K562 (cell line): ENCODE measurements around the gene SLC25A17. TPM values are rescaled to one million over a fixed set of nuclear protein-coding genes. Genes with fewer than 3 reads are reported as not detected.
A peak's percentile ranks its signal among the peaks of the same experiment; 100 is the strongest.

Experiments used
- ATF1 ChIP-seq, 2 experiments: fragments of 450-650 bp in 1 of 2; IDR thresholded peaks; 2 replicates each; pipeline ENCODE4 v1.6.1; 2016; ENCODE audit warnings: missing compliant biosample characterization in 1 of 2, missing genetic modification characterization in 1 of 2
- CBX3 ChIP-seq, 2 experiments: IDR thresholded peaks; 1 replicate in 1 of 2; 2 replicates in 1 of 2; pipeline ENCODE4 v1.6.1; 2012; ENCODE audit warnings: inconsistent platforms in 2 of 2, low read length in 2 of 2, borderline replicate concordance in 1 of 2, control low read depth in 1 of 2
- HDAC1 ChIP-seq, 2 experiments: fragments of 450-650 bp; IDR thresholded peaks; 2 replicates each; pipeline ENCODE4 v1.6.1; 2016 to 2017; ENCODE audit warnings: inconsistent platforms in 1 of 2, mild to moderate bottlenecking in 1 of 2, moderate library complexity in 1 of 2
- KHSRP ChIP-seq: fragments of 450-650 bp; IDR thresholded peaks from 2 replicates; pipeline ENCODE4 v1.6.1; 2017
- RAD51 ChIP-seq: fragments of 450-650 bp; IDR thresholded peaks from 2 replicates; pipeline ENCODE4 v1.7.1; 2016; ENCODE audit warnings: low read depth, mild to moderate bottlenecking, borderline replicate concordance
- SIX5 ChIP-seq, 2 experiments: IDR thresholded peaks; 2 replicates each; pipeline ENCODE4 v1.6.1; 2011; ENCODE audit warnings: low read length in 2 of 2, borderline replicate concordance in 1 of 2, low read depth in 1 of 2, mild to moderate bottlenecking in 1 of 2, moderate library complexity in 1 of 2; ENCODE audit not compliant: insufficient read depth in 1 of 2
- TAF1 ChIP-seq: IDR thresholded peaks from 2 replicates; pipeline ENCODE4 v1.6.1; 2011; ENCODE audit warnings: mild to moderate bottlenecking, low read length, moderate library complexity; ENCODE audit not compliant: insufficient read depth, control insufficient read depth, severe bottlenecking; ENCODE audit errors: extremely low read depth
- TEAD1 ChIP-seq, 2 experiments: fragments of 450-650 bp in 1 of 2; sonication (generic) in 1 of 2; formaldehyde crosslinking; IDR thresholded peaks; 2 replicates each; pipeline versions ENCODE4 v1.4.0 to v1.8.0; 2020 to 2022; ENCODE audit warnings: mild to moderate bottlenecking in 2 of 2, missing genetic modification reagents in 1 of 2
- ZNF785 ChIP-seq: fragments of 250-450 bp; sonication (Bioruptor Pico); IDR thresholded peaks from 2 replicates; pipeline ENCODE4 v1.4.0; 2020; ENCODE audit warnings: mild to moderate bottlenecking
- polyA plus RNA-seq, 8 experiments: library from polyadenylated mRNA; depleted of rRNA in 4 of 8; stranded (reverse) in 5 of 8; unstranded in 3 of 8; fragments of >200 nt; fragmentation: Nextera tagmentation in 2 of 8; fragmentation: Illumina TruSeq in 1 of 8; extraction: Ambion mirVana in 2 of 8; extraction: Trizol in 1 of 8; gene quantifications; 2 replicates each; pipeline versions ENCODE4 v1.2.1 to v1.2.3, GENCODE V29; 2011 to 2014; ENCODE audit warnings: inconsistent platforms in 1 of 8, missing spikeins in 1 of 8
- total RNA-seq, 7 experiments: library from RNA; depleted of rRNA in 6 of 7; stranded (reverse); fragments of >200 nt in 6 of 7; fragmentation: Illumina TruSeq in 2 of 7; extraction: Trizol in 2 of 7; gene quantifications; 2 replicates each; pipeline versions ENCODE4 v1.2.1 to v1.2.3, GENCODE V29; 2011 to 2021; ENCODE audit warnings: low replicate concordance in 1 of 7
- TF ChIP-seq, protein P1 (sequence below): fragments of 450-650 bp; IDR thresholded peaks from 2 replicates; pipeline ENCODE4 v1.6.1; 2018; ENCODE audit not compliant: partially characterized antibody
- TF ChIP-seq, protein P2 (sequence below): sonication (generic); formaldehyde crosslinking; IDR thresholded peaks from 2 replicates; pipeline ENCODE4 v1.8.1; 2023; ENCODE audit warnings: mild to moderate bottlenecking, missing genetic modification reagents
- TF ChIP-seq, protein P3 (sequence below): IDR thresholded peaks from 2 replicates; pipeline ENCODE4 v1.6.1; 2012; ENCODE audit warnings: low read depth, low read length, improper control_type of control experiment, borderline replicate concordance
- TF ChIP-seq, protein P4 (sequence below), 3 experiments: fragments of 200-800 bp in 1 of 3; fragments of 250-450 bp in 1 of 3; fragments of 450-650 bp in 1 of 3; sonication (Bioruptor Pico) in 1 of 3; sonication (Bioruptor generic) in 1 of 3; formaldehyde crosslinking in 1 of 3; IDR thresholded peaks; 2 replicates each; pipeline versions ENCODE4 v1.6.1 to v1.8.0; 2016 to 2022; ENCODE audit warnings: mild to moderate bottlenecking in 2 of 3, missing genetic modification characterization in 2 of 3, missing compliant biosample characterization in 1 of 3, moderate library complexity in 1 of 3

Gene SLC25A17
- total and polyA plus RNA-seq, 9 of the 15 experiments (the other 6 are each of a cell fraction or from before 2014, with no cell fraction given) = 32.6 to 136 (median 56.2) TPM

DNA sequence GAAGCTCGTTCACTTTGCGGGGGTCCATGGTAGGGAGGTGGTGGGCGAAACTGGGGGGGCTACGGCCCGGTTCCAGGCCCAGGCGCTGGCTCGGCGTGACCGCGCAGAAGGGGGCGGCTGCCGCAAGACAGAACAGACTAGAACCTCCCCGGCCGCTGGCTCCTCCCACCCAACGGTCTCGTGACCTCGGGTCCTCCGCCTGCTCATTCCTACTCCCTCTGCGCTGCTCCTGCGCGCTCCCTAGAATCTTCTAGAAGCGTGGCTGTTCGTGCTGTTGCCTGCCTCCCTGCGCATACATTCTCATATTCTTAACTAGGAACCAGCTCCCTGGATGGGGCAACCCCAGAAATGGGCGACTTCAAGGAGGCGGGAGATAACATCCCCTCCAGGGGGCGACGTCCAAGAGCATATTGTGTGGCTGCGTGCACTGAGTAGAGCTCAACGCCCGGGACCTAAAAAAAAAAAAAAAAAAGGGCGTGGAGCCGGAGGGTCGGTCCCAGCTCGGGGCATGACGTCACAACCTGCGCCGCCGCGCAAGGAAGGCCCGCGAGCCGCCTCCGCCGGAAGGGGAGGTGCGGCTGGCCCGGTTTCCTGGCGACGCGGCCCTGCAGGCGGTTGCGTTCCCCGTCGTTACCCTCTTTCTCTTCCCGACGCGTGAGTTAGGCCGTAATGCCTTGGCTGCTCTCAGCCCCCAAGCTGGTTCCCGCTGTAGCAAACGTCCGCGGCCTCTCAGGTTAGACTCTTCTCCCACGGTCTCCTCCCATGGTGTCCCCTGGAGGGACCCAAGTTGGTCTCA lies 37.6 kb upstream of the SLC25A17 start, which contains the start of the genes ST13 and XPNPEP3 (continued):
- TF ChIP-seq TAF1 (peak; percentile 62), RAD51 (peak; percentile 82), KHSRP (peak; percentile 73), SIX5 (IDR thresholded peaks at IDR 0.05; ENCODE audit: borderline replicate concordance in 1 of 2, insufficient read depth in 1 of 2, low read depth in 1 of 2, low read length in 2 of 2) (0 out of 4 replicates have a peak, but pooled peaks of 1 of the 2 experiments have one; percentile 4), ZNF785 (CRISPR knock-in tag) (no peak), CBX3 (IDR thresholded peaks at IDR 0.05; ENCODE audit: borderline replicate concordance in 1 of 2, low read length in 2 of 2) (no peak), HDAC1 (IDR thresholded peaks at IDR 0.05) (peak in 1 of 2 experiments; percentile 76; a peak in 2 of 4 replicates), ATF1 (CRISPR knock-in tag; IDR thresholded peaks at IDR 0.05) (peak; percentile 81), ATF1 (tag; IDR thresholded peaks at IDR 0.05) (peak; percentile 99), TEAD1 (CRISPR knock-in tag; IDR thresholded peaks at IDR 0.05) (0 out of 4 replicates have a peak, but pooled peaks of 1 of the 2 experiments have one; percentile 46)
- TF ChIP-seq, protein P1, sequence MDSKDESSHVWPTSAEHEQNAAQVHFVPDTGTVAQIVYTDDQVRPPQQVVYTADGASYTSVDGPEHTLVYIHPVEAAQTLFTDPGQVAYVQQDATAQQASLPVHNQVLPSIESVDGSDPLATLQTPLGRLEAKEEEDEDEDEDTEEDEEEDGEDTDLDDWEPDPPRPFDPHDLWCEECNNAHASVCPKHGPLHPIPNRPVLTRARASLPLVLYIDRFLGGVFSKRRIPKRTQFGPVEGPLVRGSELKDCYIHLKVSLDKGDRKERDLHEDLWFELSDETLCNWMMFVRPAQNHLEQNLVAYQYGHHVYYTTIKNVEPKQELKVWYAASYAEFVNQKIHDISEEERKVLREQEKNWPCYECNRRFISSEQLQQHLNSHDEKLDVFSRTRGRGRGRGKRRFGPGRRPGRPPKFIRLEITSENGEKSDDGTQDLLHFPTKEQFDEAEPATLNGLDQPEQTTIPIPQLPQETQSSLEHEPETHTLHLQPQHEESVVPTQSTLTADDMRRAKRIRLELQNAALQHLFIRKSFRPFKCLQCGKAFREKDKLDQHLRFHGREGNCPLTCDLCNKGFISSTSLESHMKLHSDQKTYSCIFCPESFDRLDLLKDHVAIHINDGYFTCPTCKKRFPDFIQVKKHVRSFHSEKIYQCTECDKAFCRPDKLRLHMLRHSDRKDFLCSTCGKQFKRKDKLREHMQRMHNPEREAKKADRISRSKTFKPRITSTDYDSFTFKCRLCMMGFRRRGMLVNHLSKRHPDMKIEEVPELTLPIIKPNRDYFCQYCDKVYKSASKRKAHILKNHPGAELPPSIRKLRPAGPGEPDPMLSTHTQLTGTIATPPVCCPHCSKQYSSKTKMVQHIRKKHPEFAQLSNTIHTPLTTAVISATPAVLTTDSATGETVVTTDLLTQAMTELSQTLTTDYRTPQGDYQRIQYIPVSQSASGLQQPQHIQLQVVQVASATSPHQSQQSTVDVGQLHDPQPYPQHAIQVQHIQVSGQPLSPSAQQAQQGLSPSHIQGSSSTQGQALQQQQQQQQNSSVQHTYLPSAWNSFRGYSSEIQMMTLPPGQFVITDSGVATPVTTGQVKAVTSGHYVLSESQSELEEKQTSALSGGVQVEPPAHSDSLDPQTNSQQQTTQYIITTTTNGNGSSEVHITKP = no peak
- TF ChIP-seq, protein P2, sequence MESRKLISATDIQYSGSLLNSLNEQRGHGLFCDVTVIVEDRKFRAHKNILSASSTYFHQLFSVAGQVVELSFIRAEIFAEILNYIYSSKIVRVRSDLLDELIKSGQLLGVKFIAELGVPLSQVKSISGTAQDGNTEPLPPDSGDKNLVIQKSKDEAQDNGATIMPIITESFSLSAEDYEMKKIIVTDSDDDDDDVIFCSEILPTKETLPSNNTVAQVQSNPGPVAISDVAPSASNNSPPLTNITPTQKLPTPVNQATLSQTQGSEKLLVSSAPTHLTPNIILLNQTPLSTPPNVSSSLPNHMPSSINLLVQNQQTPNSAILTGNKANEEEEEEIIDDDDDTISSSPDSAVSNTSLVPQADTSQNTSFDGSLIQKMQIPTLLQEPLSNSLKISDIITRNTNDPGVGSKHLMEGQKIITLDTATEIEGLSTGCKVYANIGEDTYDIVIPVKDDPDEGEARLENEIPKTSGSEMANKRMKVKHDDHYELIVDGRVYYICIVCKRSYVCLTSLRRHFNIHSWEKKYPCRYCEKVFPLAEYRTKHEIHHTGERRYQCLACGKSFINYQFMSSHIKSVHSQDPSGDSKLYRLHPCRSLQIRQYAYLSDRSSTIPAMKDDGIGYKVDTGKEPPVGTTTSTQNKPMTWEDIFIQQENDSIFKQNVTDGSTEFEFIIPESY = no peak
- TF ChIP-seq, protein P3, sequence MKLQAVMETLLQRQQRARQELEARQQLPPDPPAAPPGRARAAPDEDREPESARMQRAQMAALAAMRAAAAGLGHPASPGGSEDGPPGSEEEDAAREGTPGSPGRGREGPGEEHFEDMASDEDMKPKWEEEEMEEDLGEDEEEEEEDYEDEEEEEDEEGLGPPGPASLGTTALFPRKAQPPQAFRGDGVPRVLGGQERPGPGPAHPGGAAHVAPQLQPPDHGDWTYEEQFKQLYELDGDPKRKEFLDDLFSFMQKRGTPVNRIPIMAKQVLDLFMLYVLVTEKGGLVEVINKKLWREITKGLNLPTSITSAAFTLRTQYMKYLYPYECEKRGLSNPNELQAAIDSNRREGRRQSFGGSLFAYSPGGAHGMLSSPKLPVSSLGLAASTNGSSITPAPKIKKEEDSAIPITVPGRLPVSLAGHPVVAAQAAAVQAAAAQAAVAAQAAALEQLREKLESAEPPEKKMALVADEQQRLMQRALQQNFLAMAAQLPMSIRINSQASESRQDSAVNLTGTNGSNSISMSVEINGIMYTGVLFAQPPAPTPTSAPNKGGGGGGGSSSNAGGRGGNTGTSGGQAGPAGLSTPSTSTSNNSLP = no peak
- TF ChIP-seq, protein P4, sequence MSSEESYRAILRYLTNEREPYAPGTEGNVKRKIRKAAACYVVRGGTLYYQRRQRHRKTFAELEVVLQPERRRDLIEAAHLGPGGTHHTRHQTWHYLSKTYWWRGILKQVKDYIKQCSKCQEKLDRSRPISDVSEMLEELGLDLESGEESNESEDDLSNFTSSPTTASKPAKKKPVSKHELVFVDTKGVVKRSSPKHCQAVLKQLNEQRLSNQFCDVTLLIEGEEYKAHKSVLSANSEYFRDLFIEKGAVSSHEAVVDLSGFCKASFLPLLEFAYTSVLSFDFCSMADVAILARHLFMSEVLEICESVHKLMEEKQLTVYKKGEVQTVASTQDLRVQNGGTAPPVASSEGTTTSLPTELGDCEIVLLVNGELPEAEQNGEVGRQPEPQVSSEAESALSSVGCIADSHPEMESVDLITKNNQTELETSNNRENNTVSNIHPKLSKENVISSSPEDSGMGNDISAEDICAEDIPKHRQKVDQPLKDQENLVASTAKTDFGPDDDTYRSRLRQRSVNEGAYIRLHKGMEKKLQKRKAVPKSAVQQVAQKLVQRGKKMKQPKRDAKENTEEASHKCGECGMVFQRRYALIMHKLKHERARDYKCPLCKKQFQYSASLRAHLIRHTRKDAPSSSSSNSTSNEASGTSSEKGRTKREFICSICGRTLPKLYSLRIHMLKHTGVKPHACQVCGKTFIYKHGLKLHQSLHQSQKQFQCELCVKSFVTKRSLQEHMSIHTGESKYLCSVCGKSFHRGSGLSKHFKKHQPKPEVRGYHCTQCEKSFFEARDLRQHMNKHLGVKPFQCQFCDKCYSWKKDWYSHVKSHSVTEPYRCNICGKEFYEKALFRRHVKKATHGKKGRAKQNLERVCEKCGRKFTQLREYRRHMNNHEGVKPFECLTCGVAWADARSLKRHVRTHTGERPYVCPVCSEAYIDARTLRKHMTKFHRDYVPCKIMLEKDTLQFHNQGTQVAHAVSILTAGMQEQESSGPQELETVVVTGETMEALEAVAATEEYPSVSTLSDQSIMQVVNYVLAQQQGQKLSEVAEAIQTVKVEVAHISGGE (CRISPR knock-in tag; IDR thresholded peaks at IDR 0.05) = peak in 2 of 3 experiments; percentile 59 to 93; a peak in 5 of 6 replicates
